WERI-Rb-1 (cell line): ENCODE measurements around the gene CNKSR1.

Experiments
- DNase-seq: peaks from one replicate; pipeline ENCODE4 v3.0.0-alpha.2; 2020
- H3K27ac ChIP-seq: fragments of 250-450 bp; sonication (Bioruptor Pico); 2 replicates; pipeline ENCODE4 v1.5.1; 2020; ENCODE audit warnings: mild to moderate bottlenecking, moderate library complexity
- H3K27me3 ChIP-seq: fragments of 250-450 bp; sonication (Bioruptor Pico); 2 replicates; pipeline ENCODE4 v1.5.1; 2021; ENCODE audit warnings: mild to moderate bottlenecking, low read depth, moderate library complexity; ENCODE audit not compliant: insufficient read depth, severe bottlenecking
- H3K36me3 ChIP-seq: fragments of 250-450 bp; sonication (Bioruptor Pico); 2 replicates; pipeline ENCODE4 v1.5.1; 2020; ENCODE audit warnings: mild to moderate bottlenecking, moderate library complexity
- H3K4me3 ChIP-seq: 2 replicates; pipeline ENCODE4 v1.5.1; 2011; ENCODE audit warnings: low read depth, mild to moderate bottlenecking, control low read depth, low read length
- H3K9me3 ChIP-seq: fragments of 250-450 bp; sonication (Bioruptor Pico); 2 replicates; pipeline ENCODE4 v1.5.1; 2021; ENCODE audit warnings: mild to moderate bottlenecking, moderate library complexity; ENCODE audit not compliant: severe bottlenecking
- TF ChIP-seq, protein P1 (sequence below): IDR thresholded peaks from 2 replicates; pipeline ENCODE4 v1.5.1; 2011; ENCODE audit warnings: low read depth, mild to moderate bottlenecking, control low read depth, inconsistent platforms, low read length

CNKSR1 gene, protein sequence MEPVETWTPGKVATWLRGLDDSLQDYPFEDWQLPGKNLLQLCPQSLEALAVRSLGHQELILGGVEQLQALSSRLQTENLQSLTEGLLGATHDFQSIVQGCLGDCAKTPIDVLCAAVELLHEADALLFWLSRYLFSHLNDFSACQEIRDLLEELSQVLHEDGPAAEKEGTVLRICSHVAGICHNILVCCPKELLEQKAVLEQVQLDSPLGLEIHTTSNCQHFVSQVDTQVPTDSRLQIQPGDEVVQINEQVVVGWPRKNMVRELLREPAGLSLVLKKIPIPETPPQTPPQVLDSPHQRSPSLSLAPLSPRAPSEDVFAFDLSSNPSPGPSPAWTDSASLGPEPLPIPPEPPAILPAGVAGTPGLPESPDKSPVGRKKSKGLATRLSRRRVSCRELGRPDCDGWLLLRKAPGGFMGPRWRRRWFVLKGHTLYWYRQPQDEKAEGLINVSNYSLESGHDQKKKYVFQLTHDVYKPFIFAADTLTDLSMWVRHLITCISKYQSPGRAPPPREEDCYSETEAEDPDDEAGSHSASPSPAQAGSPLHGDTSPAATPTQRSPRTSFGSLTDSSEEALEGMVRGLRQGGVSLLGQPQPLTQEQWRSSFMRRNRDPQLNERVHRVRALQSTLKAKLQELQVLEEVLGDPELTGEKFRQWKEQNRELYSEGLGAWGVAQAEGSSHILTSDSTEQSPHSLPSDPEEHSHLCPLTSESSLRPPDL

GRCh38 chr1:26177182-26177684, at the start of gene CNKSR1:
Gene CNKSR1, plus strand, starts transcription at chr1:26177491. Its CDS starts 57 bp downstream, at chr1:26177548.
- no peaks in the 10 kb centered on the region for H3K9me3 ChIP-seq
- no peaks in the 10 kb centered on the region for H3K27me3 ChIP-seq
- TF ChIP-seq, protein P1, sequence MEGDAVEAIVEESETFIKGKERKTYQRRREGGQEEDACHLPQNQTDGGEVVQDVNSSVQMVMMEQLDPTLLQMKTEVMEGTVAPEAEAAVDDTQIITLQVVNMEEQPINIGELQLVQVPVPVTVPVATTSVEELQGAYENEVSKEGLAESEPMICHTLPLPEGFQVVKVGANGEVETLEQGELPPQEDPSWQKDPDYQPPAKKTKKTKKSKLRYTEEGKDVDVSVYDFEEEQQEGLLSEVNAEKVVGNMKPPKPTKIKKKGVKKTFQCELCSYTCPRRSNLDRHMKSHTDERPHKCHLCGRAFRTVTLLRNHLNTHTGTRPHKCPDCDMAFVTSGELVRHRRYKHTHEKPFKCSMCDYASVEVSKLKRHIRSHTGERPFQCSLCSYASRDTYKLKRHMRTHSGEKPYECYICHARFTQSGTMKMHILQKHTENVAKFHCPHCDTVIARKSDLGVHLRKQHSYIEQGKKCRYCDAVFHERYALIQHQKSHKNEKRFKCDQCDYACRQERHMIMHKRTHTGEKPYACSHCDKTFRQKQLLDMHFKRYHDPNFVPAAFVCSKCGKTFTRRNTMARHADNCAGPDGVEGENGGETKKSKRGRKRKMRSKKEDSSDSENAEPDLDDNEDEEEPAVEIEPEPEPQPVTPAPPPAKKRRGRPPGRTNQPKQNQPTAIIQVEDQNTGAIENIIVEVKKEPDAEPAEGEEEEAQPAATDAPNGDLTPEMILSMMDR: no peak
- H3K36me3 ChIP-seq: no peaks in the 10 kb centered on the region
- DNase-seq: no peak
- H3K27ac ChIP-seq: no peak within 1 kb of the TSS
- no peak within 1 kb of the TSS for H3K4me3 ChIP-seq

DNA sequence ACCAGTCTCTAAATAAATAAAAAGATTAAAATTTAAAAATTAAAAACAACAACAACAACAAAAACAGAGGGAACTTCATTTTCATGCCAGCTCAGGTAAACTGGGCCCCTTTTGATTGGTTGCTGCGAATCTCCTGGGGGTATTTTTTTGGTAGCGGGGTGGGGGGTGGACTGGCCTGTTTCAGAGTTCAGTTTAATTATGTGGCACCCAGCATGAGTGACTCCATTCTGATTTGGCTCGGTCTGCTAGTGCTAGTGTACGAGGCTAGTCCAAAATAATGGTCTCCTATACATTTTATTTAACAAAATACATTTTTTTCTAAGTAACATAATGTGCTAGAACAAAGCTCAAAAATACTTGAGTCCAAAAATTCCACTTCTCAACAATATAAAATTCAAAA, 47.5 kb upstream of the CNKSR1 start:
- no peak for DNase-seq
- Histone ChIP-seq H3K27me3 (no peaks in the 10 kb centered on the region), H3K36me3 (no peaks in the 10 kb centered on the region; the same call in 1 of the 2 replicates), H3K4me3 (no peak overlapping the region), H3K9me3 (no peaks in the 10 kb centered on the region), H3K27ac (no peak overlapping the region)
- TF ChIP-seq, protein P1: no peak

DNA sequence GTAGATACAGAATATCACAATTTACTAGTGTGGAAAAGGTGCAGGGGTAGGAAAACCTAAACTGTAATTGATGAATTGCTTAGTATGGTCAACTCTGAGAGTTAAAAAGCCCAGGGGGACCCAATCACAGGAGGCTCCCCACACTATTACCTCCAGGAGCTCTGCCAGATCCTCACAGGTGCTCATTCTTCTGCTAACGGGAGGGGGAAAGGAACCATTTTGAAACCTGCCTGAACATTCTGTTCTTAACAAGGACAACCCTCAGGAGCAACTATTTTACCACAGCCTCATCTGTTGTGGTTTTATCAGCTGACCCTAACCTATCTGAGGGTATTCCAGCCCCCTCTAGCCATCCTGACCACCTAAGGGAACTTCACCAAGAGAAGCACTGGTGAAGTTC, 46.6 kb upstream of the CNKSR1 start:
- TF ChIP-seq, protein P1: no peak
- Histone ChIP-seq H3K27me3 (no peaks in the 10 kb centered on the region), H3K27ac (no peak overlapping the region), H3K36me3 (no peaks in the 10 kb centered on the region), H3K9me3 (peaks cover 3% of the 10 kb centered on the region), H3K4me3 (no peak overlapping the region)
- DNase-seq: no peak

- Histone ChIP-seq H3K27me3 (no peaks in the 10 kb centered on the region), H3K4me3 (no peak overlapping the region), H3K9me3 (peaks cover 3% of the 10 kb centered on the region), H3K36me3 (no peaks in the 10 kb centered on the region), H3K27ac (no peak overlapping the region)
- no peak for DNase-seq
- TF ChIP-seq, protein P1: no peak
These were observed 45.0 kb upstream of the CNKSR1 start for GRCh38 chr1:26132128-26132833.

- Histone ChIP-seq H3K9me3 (peaks cover 3% of the 10 kb centered on the region), H3K27me3 (no peaks in the 10 kb centered on the region), H3K4me3 (no peak overlapping the region), H3K27ac (no peak overlapping the region), H3K36me3 (no peaks in the 10 kb centered on the region)
- TF ChIP-seq, protein P1: no peak
- DNase-seq: no peak
These were observed 44.5 kb upstream of the CNKSR1 start for GRCh38 chr1:26132834-26133167.
